DND-41 (cell line): ENCODE measurements around the gene RPP25L.

Experiments used
- CTCF ChIP-seq: IDR thresholded peaks from 2 replicates; pipeline ENCODE4 v1.5.1; 2012; ENCODE audit warnings: borderline replicate concordance, low read length, moderate library complexity, mild to moderate bottlenecking; ENCODE audit not compliant: poor library complexity, severe bottlenecking; ENCODE audit errors: extremely low read depth
- EZH2 ChIP-seq: IDR thresholded peaks from 3 replicates; pipeline ENCODE4 v1.6.1; 2012; ENCODE audit warnings: borderline replicate concordance, low read depth, mild to moderate bottlenecking, moderate library complexity, low read length, inconsistent platforms; ENCODE audit not compliant: severe bottlenecking

GRCh38 chr9:34620061-34620994 is 8.4 kb upstream of the RPP25L start, which contains the start of gene DCTN3:
- TF ChIP-seq CTCF (no peak), EZH2 (no peak)
